ENCODE measurements around the gene WDR6.

The WDR6 gene

GRCh38 chr3:49054344-49054862, 47.2 kb downstream of the WDR6 start:
- Histone ChIP-seq H3K4me2 (ENCODE audit: insufficient read depth, low read length, poor library complexity, severe bottlenecking) (no peak overlapping the region), H2AFZ (ENCODE audit: low read length) (no peak overlapping the region), H3K14ac (ENCODE audit: low read length) (no peak overlapping the region), H3K9me3 (replicated peaks in 1 of 2; ENCODE audit: control insufficient read depth in 2 of 2, insufficient read depth in 1 of 2, low read depth in 1 of 2, low read length in 2 of 2) (no peaks in the 10 kb centered on the region), H3K79me1 (ENCODE audit: low read depth, low read length) (peaks cover 7% of the 10 kb centered on the region), H4K8ac (ENCODE audit: low read depth, low read length) (no peak overlapping the region), H2BK5ac (ENCODE audit: low read length) (no peak overlapping the region), H3K18ac (ENCODE audit: low read length) (no peak overlapping the region), H2AK5ac (ENCODE audit: low read depth, low read length) (no peak overlapping the region), H3K23ac (ENCODE audit: low read depth, low read length, poor library complexity) (no peak overlapping the region), H3K4me1 (ENCODE audit: control insufficient read depth in 2 of 2, insufficient read depth in 1 of 2, low read depth in 1 of 2, low read length in 2 of 2) (no peaks in the 10 kb centered on the region), H4K91ac (ENCODE audit: low read depth, low read length, poor library complexity) (no peak overlapping the region), H2BK15ac (ENCODE audit: low read length) (no peak overlapping the region), H3K4ac (ENCODE audit: low read length) (no peak overlapping the region), H2BK120ac (ENCODE audit: low read depth, low read length) (no peak overlapping the region), H3K36me3 (replicated peaks in 1 of 2; ENCODE audit: control insufficient read depth in 2 of 2, insufficient read depth in 2 of 2, low read length in 2 of 2) (peaks cover 41 to 84% of the 10 kb centered on the region in 2 donors), H3K27me3 (ENCODE audit: control insufficient read depth in 3 of 3, insufficient read depth in 3 of 3, low read depth in 1 of 3, low read length in 3 of 3) (no peaks in the 10 kb centered on the region), H3K9ac (ENCODE audit: low read depth, low read length, poor library complexity) (no peak overlapping the region), H2BK12ac (ENCODE audit: low read length) (no peak overlapping the region), H3K4me3 (ENCODE audit: low read length in 2 of 2) (no peak overlapping the region), H3K27ac (replicated peaks; ENCODE audit: low read length) (no peak overlapping the region)
- WGBS, 2 donors (ENCODE audit: extremely low coverage in 2 of 2, insufficient read length in 2 of 2, insufficient replicate concordance in 1 of 2) = no CpG with 5 or more reads among the region's 2 CpGs
- no peak for DNase-seq (ENCODE audit: low spot score)

GRCh38 chr3:49057268-49057667, 50.1 kb downstream of the WDR6 start:
- H2AFZ ChIP-seq (ENCODE audit: low read length) = no peak overlapping the region
- H3K9me3 ChIP-seq (replicated peaks in 1 of 2; ENCODE audit: control insufficient read depth in 2 of 2, insufficient read depth in 1 of 2, low read depth in 1 of 2, low read length in 2 of 2) = no peaks in the 10 kb centered on the region
- no peaks in the 10 kb centered on the region for H3K27me3 ChIP-seq (ENCODE audit: control insufficient read depth in 3 of 3, insufficient read depth in 3 of 3, low read depth in 1 of 3, low read length in 3 of 3)
- no peak overlapping the region for H2BK12ac ChIP-seq (ENCODE audit: low read length)
- no peaks in the 10 kb centered on the region for H3K4me1 ChIP-seq (ENCODE audit: control insufficient read depth in 2 of 2, insufficient read depth in 1 of 2, low read depth in 1 of 2, low read length in 2 of 2)
- H2BK120ac ChIP-seq (ENCODE audit: low read depth, low read length) = no peak overlapping the region
- H4K91ac ChIP-seq (ENCODE audit: low read depth, low read length, poor library complexity) = no peak overlapping the region
- WGBS, 2 donors (ENCODE audit: extremely low coverage in 2 of 2, insufficient read length in 2 of 2, insufficient replicate concordance in 1 of 2) = no CpG with 5 or more reads among the region's 10 CpGs
- no peak overlapping the region for H2BK5ac ChIP-seq (ENCODE audit: low read length)
- H3K79me1 ChIP-seq (ENCODE audit: low read depth, low read length) = peaks cover 9% of the 10 kb centered on the region
- no peak for DNase-seq (ENCODE audit: low spot score)
- H3K4ac ChIP-seq (ENCODE audit: low read length) = no peak overlapping the region
- H2BK15ac ChIP-seq (ENCODE audit: low read length) = no peak overlapping the region
- peak overlapping the region in 1 of 2 donors; percentile 44 for H3K4me3 ChIP-seq (ENCODE audit: low read length in 2 of 2)
- H3K9ac ChIP-seq (ENCODE audit: low read depth, low read length, poor library complexity) = no peak overlapping the region
- no peak overlapping the region for H3K23ac ChIP-seq (ENCODE audit: low read depth, low read length, poor library complexity)
- no peak overlapping the region for H3K27ac ChIP-seq (replicated peaks; ENCODE audit: low read length)
- H4K8ac ChIP-seq (ENCODE audit: low read depth, low read length) = no peak overlapping the region
- no peak overlapping the region for H3K4me2 ChIP-seq (ENCODE audit: insufficient read depth, low read length, poor library complexity, severe bottlenecking)
- H3K36me3 ChIP-seq (replicated peaks in 1 of 2; ENCODE audit: control insufficient read depth in 2 of 2, insufficient read depth in 2 of 2, low read length in 2 of 2) = peaks cover 37 to 86% of the 10 kb centered on the region in 2 donors
- no peak overlapping the region for H3K18ac ChIP-seq (ENCODE audit: low read length)
- no peak overlapping the region for H2AK5ac ChIP-seq (ENCODE audit: low read depth, low read length)
- no peak overlapping the region for H3K14ac ChIP-seq (ENCODE audit: low read length)

GRCh38 chr3:49058011-49058410, 50.8 kb downstream of the WDR6 start:
- no peak overlapping the region for H3K4ac ChIP-seq (ENCODE audit: low read length)
- peaks cover 34 to 84% of the 10 kb centered on the region in 2 donors for H3K36me3 ChIP-seq (replicated peaks in 1 of 2; ENCODE audit: control insufficient read depth in 2 of 2, insufficient read depth in 2 of 2, low read length in 2 of 2)

More at GRCh38 chr3:49058011-49058410, 50.8 kb downstream of the WDR6 start:
- no peak overlapping the region for H2BK12ac ChIP-seq (ENCODE audit: low read length)
- no peak overlapping the region for H2AFZ ChIP-seq (ENCODE audit: low read length)
- WGBS, 2 donors (ENCODE audit: extremely low coverage in 2 of 2, insufficient read length in 2 of 2, insufficient replicate concordance in 1 of 2) = no CpG with 5 or more reads among the region's 7 CpGs
- H3K4me3 ChIP-seq (ENCODE audit: low read length in 2 of 2) = no peak overlapping the region
- no peak overlapping the region for H2BK15ac ChIP-seq (ENCODE audit: low read length)
- H3K9me3 ChIP-seq (replicated peaks in 1 of 2; ENCODE audit: control insufficient read depth in 2 of 2, insufficient read depth in 1 of 2, low read depth in 1 of 2, low read length in 2 of 2) = no peaks in the 10 kb centered on the region
- H2BK5ac ChIP-seq (ENCODE audit: low read length) = no peak overlapping the region
- H4K91ac ChIP-seq (ENCODE audit: low read depth, low read length, poor library complexity) = no peak overlapping the region
- H4K8ac ChIP-seq (ENCODE audit: low read depth, low read length) = no peak overlapping the region
- no peak overlapping the region for H3K4me2 ChIP-seq (ENCODE audit: insufficient read depth, low read length, poor library complexity, severe bottlenecking)
- no peak overlapping the region for H2AK5ac ChIP-seq (ENCODE audit: low read depth, low read length)
- no peak overlapping the region for H3K23ac ChIP-seq (ENCODE audit: low read depth, low read length, poor library complexity)
- no peaks in the 10 kb centered on the region for H3K27me3 ChIP-seq (ENCODE audit: control insufficient read depth in 3 of 3, insufficient read depth in 3 of 3, low read depth in 1 of 3, low read length in 3 of 3)
- H3K79me1 ChIP-seq (ENCODE audit: low read depth, low read length) = peaks cover 9% of the 10 kb centered on the region
- H3K9ac ChIP-seq (ENCODE audit: low read depth, low read length, poor library complexity) = no peak overlapping the region
- H3K27ac ChIP-seq (replicated peaks; ENCODE audit: low read length) = no peak overlapping the region
- H3K4me1 ChIP-seq (ENCODE audit: control insufficient read depth in 2 of 2, insufficient read depth in 1 of 2, low read depth in 1 of 2, low read length in 2 of 2) = no peaks in the 10 kb centered on the region
- no peak overlapping the region for H3K18ac ChIP-seq (ENCODE audit: low read length)
- H2BK120ac ChIP-seq (ENCODE audit: low read depth, low read length) = no peak overlapping the region
- H3K14ac ChIP-seq (ENCODE audit: low read length) = no peak overlapping the region
- DNase-seq (ENCODE audit: low spot score) = no peak

Small RNA genes lying within 50 kb of the gene (small RNA-seq; reads per million reads assigned to genes)
- gene MIR191 (ENCODE audit: insufficient read depth) (118,982 reads per million, percentile 100 among the genes with 10 or more reads in this experiment), gene MIR425 (ENCODE audit: insufficient read depth) (3,433 reads per million, percentile 99 among the genes with 10 or more reads in this experiment)
